ENCODE results near the gene VCL.

GRCh38 chr10:74107391-74107790, 109.5 kb downstream of the VCL start:
- TF ChIP-seq, protein P1, sequence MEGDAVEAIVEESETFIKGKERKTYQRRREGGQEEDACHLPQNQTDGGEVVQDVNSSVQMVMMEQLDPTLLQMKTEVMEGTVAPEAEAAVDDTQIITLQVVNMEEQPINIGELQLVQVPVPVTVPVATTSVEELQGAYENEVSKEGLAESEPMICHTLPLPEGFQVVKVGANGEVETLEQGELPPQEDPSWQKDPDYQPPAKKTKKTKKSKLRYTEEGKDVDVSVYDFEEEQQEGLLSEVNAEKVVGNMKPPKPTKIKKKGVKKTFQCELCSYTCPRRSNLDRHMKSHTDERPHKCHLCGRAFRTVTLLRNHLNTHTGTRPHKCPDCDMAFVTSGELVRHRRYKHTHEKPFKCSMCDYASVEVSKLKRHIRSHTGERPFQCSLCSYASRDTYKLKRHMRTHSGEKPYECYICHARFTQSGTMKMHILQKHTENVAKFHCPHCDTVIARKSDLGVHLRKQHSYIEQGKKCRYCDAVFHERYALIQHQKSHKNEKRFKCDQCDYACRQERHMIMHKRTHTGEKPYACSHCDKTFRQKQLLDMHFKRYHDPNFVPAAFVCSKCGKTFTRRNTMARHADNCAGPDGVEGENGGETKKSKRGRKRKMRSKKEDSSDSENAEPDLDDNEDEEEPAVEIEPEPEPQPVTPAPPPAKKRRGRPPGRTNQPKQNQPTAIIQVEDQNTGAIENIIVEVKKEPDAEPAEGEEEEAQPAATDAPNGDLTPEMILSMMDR (conservative IDR thresholded peaks at IDR 0.05 in 1 of 2, IDR thresholded peaks at IDR 0.05 in 1 of 2; ENCODE audit: extremely low read depth in 1 of 2, insufficient read depth in 1 of 2, low read depth in 1 of 2, low read length in 2 of 2) = no peak
- TF ChIP-seq EZH2 (IDR thresholded peaks at IDR 0.05; ENCODE audit: borderline replicate concordance, low read length) = no peak
